GM18498 (cell line): ENCODE results near the gene ELP4.
A peak's percentile ranks its signal among the peaks of the same experiment; 100 is the strongest.
"Not testable (repeated sequence)": the region's sequence is repeated elsewhere in the genome, so short reads cannot be mapped to it uniquely, and the experiment has no call there.

Source experiments
- ATAC-seq: cut with Tn5 transposase; IDR thresholded peaks from one replicate; pipeline ENCODE4 v1.9.1; 2021; ENCODE audit warnings: mild to moderate bottlenecking, moderate library complexity; ENCODE audit not compliant: unreplicated experiment

Gene ELP4

DNA sequence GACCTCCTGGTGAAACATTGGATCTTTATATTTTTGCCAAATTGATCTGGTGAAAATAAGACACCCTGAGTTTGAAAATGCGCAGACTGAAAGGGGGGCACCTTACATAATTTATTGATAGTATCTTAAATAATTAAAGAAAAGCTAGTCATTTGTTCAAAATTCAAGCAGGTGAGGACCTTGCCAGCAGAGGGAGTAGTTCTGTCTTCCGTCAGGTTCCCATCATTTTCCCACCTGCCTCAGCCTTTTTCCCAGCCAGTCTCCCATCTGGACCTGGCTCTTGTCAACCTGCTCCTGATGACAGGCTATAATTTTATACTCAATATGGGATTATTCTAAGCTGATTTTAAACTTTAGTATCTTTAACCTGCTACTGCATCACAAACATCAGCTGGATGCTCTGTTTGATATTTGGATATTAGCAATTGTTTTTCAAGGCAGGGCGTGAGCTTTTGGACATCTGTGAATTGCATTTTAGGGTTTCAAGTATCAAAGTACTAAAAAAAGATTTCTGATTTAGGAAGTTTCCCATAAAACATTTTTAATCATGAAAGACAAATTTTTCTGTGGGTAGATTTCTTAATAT lies 132.0 kb downstream of the ELP4 start:
- ATAC-seq, result no peak

DNA sequence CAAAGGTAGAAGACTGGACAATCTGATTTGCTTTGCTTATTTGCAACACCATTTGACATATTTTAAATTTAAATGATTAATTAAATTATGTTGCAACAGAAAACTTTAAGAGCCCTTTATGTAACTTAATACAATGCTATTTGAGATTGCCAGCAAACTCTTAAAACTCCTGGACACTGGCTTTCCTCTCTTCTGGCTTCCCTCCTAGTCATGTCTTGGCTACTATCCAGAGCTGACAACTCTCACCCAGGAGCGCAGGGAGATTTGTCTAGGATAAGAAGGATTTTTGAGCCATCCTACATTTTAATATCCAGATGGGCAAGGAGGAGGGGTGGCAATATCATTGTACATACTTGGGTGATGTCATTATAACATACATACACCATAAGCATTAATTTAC lies 134.3 kb downstream of the ELP4 start:
- no peak for ATAC-seq

DNA sequence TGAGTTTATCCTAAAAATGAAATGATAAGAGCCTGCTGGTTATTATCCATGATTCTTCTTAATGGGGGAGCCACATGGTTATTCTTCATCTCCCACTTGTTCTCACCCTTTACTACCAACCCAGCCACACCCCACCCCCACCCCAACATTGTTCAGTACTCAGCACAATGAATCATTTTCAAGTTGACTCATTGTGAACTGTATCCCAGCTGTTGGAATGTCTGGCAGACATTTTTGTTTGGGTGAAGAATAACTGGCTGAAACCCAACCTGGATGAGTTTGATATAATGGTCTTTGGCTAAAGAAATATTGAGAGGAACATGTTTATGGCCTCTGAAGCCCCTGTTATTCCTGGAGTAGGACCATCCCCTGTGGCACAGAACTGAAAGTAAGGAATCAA lies 136.2 kb downstream of the ELP4 start:
- no peak for ATAC-seq

GRCh38 chr11:31646216-31646615 lies 136.6 kb downstream of the ELP4 start:
- ATAC-seq, result no peak

DNA sequence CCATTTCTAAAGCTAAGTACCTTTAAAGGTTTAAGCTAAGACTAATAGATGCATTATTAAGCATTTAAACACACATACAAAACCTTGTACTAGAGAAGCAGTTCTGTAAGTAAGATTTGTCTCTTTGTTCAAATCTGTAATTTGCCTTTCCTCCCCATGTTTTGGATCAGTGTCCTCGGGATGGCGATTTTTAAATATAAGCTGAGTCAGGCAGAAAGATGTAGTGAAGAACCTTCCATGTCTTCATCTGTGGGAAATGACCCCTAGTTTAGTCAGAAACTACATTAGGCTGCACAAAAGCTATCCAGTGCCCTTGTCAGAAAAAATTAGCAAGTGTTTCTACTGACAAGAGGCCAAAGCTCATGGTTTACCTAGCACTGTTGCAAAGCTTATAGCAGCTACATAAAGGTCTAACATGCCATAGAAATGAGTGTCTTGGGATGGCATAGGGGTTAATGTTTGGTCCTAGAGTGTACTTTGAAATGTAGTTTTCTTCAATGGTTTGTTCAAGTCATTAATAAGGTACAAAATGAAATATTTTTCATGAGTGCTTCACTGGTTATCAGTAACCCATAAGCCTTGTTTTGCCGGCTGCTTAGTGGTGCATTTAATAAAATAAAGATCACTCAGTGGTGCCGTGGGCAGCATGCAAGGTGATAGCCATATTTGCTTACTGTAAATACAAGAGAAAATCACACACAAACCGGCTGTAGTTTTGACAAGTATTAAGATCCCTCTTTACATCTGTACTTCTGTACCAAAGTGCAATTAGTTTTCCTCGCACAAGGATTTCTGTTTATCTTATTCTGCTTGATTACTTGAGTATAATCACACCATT lies 139.8 kb downstream of the ELP4 start:
- ATAC-seq, result no peak

DNA sequence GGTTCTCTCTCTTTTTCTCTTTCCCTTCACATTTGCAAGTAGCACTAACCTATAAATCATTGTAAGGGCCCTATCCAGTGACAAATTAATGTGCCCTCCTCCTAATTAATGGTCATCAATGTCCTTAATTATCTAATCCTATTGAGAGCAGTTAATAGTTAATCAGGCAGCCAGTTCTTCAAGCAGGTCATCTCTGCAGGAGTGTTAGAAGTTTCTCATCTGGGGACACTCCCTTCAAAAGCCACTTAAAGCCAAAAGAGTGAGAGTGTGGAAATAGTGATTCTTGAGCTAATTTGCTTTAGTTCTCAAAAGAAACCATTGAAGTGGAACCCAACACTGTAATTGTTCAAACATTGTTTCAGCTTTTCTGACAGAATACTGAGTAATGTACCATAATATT lies 141.6 kb downstream of the ELP4 start:
- peak; percentile 36 for ATAC-seq

- ATAC-seq, result peak; percentile 84
Measured at GRCh38 chr11:31651822-31652221, 142.3 kb downstream of the ELP4 start.

DNA sequence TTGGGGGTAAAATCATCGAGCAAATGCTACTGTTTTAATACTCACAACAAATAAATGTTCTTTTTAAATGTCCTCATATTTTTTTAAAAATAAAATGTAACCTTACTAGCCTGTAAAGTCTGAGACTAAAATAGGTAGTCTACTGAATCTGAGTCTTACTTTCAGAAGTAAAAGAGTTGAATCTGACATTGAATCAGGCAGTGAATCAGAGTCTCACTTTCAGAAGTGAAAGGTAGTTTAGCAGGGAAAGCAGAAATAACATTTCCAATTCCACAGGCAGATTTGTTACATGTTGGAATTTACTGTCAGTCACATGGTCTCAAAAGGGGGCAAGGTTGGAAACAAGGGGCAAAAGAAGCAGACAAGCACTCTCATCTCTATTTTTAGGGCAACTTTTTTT lies 143.0 kb downstream of the ELP4 start:
- ATAC-seq, result peak; percentile 77

DNA sequence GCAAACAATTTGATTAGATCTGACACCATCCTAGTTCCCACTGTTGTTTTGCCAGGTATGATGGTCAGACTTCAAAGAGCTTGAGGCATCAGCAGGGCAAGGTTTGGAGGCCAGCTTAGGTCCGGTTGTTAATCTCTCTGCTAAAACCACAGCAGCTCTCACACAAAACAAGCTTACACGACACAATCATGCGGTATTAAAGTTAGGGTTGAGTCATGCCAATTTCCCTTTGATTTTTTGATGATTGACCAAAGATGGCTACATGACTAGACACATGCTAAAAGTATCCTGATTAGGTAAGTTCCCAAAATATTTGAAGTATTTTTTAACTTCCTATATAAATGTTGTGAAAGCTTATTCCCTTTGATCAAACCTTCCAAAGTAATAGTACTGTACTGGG lies 145.9 kb downstream of the ELP4 start:
- ATAC-seq, result no peak

DNA sequence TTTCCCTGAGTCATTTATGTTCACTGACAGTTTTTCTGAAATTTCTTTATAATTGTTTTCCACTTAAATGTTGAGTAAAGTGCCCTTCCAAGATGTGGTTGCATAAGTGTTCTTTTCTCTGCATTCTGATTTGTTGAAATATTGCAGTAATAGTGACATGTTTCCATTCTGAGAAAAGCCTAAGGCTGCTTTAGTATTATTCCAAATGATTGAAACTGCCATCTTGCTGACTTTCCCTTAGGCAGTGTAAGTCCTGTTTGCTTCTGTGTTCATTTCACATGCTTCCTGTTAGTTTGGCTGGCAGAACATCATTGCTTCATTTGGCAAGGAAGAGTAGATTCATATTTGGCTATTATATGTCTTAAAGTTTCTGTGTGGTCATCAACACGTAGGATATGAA lies 146.5 kb downstream of the ELP4 start:
- ATAC-seq, result no peak

DNA sequence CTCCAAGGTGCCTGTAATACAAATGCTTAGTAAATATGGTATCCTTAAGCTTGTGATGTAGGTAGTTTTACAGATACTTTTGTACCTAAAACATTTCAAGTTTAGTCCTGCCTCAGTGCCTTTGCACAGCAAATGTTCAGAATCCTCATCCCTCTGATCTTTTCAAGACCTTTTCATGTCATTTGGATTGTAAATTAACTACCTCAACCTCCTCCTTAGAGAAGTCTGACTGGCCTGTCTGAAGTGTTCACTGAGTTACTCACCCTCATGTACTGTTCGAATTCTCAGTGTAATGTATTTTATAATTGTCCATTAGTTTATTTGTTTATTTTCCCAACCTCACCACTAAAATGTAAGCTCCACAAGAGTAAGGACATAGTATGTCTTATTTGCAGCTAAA lies 147.5 kb downstream of the ELP4 start:
- ATAC-seq, result no peak

DNA sequence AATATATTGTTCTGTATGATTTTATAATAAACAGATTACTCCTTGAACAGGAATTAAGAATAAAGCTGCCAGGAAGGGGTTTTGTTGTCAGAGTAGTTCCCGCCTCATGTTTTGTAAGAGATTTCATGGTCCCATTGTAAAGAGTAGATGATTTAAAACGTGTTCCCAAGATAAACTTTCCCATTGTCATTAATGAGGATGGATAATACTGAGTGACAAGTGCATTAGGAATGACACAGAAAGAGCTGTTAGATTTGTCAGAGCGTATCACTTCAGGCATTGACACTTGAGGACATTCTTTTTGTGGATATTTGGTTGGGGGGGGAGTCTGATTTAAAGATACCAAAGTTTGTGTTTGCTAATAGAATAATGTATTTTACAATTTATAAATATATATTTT lies 154.6 kb downstream of the ELP4 start:
- no peak for ATAC-seq

GRCh38 chr11:31664954-31665353 lies 155.4 kb downstream of the ELP4 start:
- ATAC-seq, result no peak

GRCh38 chr11:31671681-31672080 lies 162.1 kb downstream of the ELP4 start:
- ATAC-seq, result no peak

- ATAC-seq, result not testable (repeated sequence)
Measured at GRCh38 chr11:31673108-31673507, 163.5 kb downstream of the ELP4 start.

- ATAC-seq, result no peak
Measured at GRCh38 chr11:31676280-31676982, 166.9 kb downstream of the ELP4 start.

DNA sequence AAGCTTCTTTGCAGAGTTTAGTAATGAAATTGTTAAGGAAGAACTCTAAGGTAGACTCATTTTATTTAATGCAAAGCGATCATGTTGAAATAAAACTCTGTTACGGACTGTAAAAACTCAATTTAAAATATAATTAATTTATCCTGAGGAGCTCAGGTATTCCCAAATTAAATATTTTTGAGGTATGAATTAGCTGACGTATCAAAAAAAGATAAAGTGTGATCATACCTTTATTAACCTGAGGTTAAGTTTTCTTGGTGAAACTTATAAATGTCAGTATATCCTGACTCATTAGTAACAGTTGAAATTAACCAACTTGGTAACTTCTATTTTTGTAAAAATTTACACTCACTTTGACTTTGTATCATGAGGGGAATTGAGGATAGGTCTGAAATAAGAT lies 171.2 kb downstream of the ELP4 start:
- no peak for ATAC-seq

DNA sequence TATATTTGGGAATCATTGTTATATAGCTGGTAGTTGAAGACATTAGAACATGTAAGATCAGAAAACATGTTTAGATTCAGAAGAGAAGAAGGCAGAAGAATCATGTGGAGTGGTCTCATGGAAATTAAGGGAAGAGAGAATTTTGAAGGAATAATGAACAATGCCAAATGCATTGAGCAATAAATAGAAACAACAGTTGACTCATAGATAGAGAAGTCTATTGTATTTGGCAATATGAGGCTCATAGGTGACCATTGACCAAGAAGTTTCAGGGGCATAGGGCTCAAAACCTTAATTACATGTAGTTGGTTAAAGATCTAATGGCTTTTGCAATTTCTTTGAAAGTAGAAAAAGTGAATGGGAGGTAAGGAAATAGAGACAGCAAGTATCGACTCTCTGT lies 177.7 kb downstream of the ELP4 start:
- ATAC-seq, result no peak

GRCh38 chr11:31687861-31688260 lies 178.3 kb downstream of the ELP4 start:
- ATAC-seq, result no peak

GRCh38 chr11:31689559-31689958 lies 180.0 kb downstream of the ELP4 start:
- ATAC-seq, result no peak

DNA sequence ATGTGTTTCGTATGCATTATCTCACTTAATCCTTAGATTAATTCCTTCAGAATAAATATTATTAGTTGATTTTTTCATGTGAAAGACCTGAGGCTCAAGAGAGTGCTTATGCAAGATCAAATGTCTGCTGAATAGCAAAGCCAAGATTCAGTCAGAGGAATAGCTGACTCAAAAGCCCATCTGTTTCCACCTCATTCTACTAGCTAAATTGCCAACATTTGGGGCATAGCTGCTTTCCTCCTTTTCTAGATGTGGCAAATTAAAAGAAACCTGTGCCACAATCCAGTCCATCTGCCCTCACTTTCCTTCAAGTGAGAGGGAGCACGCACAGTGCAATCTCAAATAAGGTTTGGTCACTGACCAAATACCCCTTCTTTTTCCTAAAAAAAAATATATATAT lies 180.5 kb downstream of the ELP4 start:
- no peak for ATAC-seq

DNA sequence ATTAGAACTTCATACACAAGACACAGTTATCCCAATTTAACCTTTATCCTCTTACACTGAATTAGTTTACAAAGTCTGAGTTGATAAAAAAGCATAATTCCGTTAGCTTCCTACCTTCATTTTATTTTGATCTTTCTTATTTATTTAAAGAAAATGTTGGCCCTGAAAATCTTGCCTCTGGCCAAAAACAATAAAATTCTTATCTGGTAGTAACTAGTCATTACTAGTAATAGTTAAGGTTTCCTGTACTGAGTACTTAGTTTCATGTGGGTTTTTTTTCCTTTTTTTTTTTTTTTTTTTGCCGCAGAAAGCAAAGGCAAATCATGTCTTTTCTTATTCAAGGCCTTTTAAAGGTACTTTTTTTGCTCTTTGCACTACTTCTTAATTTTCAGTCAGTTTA lies 180.9 kb downstream of the ELP4 start:
- ATAC-seq, result no peak
